ENCODE measurements around the gene TRIML2. TPM values are rescaled to one million over a fixed set of nuclear protein-coding genes. Genes with fewer than 3 reads are reported as not detected.

TRIML2 gene
- total and polyA plus RNA-seq, 4 donors = not detected

GRCh38 chr4:188130355-188130754 is 21.0 kb upstream of the TRIML2 start (continued):
- TF ChIP-seq, protein P1, sequence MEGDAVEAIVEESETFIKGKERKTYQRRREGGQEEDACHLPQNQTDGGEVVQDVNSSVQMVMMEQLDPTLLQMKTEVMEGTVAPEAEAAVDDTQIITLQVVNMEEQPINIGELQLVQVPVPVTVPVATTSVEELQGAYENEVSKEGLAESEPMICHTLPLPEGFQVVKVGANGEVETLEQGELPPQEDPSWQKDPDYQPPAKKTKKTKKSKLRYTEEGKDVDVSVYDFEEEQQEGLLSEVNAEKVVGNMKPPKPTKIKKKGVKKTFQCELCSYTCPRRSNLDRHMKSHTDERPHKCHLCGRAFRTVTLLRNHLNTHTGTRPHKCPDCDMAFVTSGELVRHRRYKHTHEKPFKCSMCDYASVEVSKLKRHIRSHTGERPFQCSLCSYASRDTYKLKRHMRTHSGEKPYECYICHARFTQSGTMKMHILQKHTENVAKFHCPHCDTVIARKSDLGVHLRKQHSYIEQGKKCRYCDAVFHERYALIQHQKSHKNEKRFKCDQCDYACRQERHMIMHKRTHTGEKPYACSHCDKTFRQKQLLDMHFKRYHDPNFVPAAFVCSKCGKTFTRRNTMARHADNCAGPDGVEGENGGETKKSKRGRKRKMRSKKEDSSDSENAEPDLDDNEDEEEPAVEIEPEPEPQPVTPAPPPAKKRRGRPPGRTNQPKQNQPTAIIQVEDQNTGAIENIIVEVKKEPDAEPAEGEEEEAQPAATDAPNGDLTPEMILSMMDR (IDR thresholded peaks at IDR 0.05; ENCODE audit: low read depth, low read length, missing input control) = no peak
- TF ChIP-seq ATF3 (IDR thresholded peaks at IDR 0.05) = no peak
- TF ChIP-seq, protein P2, sequence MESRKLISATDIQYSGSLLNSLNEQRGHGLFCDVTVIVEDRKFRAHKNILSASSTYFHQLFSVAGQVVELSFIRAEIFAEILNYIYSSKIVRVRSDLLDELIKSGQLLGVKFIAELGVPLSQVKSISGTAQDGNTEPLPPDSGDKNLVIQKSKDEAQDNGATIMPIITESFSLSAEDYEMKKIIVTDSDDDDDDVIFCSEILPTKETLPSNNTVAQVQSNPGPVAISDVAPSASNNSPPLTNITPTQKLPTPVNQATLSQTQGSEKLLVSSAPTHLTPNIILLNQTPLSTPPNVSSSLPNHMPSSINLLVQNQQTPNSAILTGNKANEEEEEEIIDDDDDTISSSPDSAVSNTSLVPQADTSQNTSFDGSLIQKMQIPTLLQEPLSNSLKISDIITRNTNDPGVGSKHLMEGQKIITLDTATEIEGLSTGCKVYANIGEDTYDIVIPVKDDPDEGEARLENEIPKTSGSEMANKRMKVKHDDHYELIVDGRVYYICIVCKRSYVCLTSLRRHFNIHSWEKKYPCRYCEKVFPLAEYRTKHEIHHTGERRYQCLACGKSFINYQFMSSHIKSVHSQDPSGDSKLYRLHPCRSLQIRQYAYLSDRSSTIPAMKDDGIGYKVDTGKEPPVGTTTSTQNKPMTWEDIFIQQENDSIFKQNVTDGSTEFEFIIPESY (IDR thresholded peaks at IDR 0.05) = no peak
- no peak for TF ChIP-seq HNF4G (IDR thresholded peaks at IDR 0.05)
- no peak for TF ChIP-seq SP1 (IDR thresholded peaks at IDR 0.05)
- TF ChIP-seq NR2F2 (IDR thresholded peaks at IDR 0.05) = no peak
- no peak for TF ChIP-seq HNF4A (conservative IDR thresholded peaks at IDR 0.05)

DNA sequence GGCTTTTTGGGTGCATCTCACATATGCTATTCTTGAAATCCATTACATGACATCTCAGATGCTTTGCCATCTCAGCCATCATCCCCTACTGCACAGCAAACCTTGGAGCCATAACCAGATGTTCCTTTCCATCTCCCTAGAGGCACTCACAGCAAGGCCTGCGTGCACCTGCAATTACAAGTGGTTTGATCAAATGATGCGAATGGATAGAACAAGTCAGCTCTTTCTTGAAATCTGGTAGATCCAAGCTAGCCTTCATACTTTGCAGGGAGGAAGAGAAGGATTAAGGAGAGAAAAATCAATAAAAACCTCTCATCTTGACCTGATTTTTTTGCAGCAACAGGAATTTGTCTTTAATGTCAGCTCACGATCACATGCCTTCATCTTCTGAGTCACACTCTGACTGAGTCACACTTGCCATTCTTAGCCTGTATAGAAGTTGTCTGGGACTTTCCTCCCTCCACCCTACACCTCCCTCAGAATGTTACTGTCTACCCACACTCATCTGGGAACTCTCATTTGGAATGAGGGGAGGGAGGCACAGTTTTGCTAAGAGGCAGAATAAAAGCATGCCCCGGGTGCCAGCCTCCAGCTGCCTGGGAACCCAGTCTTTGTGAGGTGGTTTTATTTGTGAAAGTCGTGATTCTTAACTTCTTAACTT is 17.9 kb upstream of the TRIML2 start:
- no peak overlapping the region for H3K9ac ChIP-seq (ENCODE audit: low read depth in 1 of 2, low read length in 2 of 2)

DNA sequence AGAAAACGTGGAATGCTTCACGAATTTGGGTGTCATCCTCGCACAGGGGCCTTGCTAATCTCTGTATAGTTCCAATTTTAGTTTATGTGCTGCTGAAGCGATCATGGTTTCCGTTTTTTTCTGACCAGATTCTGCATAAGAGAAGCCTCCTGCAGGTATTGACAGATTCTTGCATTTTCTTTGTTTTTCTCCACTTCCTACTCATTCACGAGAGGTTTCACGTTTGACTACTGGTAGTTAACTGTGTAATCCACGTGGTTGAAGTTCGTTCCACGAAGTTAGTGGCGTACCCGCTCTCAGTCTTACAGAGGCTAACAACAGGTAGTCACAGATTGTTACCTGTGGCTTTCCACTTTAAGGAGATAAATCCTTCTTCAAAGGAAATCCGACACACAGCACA is 12.1 kb upstream of the TRIML2 start:
- Histone ChIP-seq H3K36me3 (ENCODE audit: control insufficient read depth in 4 of 4, insufficient read depth in 3 of 4, low read depth in 1 of 4, low read length in 3 of 4) (no peaks in the 10 kb centered on the region), H3K4me3 (ENCODE audit: low read depth in 1 of 3, low read length in 3 of 3) (no peak overlapping the region), H3K9ac (ENCODE audit: low read depth in 1 of 2, low read length in 2 of 2) (no peak overlapping the region), H3K27ac (ENCODE audit: low read depth in 1 of 2, low read length in 2 of 2) (no peak overlapping the region), H3K9me3 (ENCODE audit: control insufficient read depth in 4 of 4, low read length in 3 of 4) (no peaks in the 10 kb centered on the region), H3K4me1 (ENCODE audit: control insufficient read depth in 4 of 4, insufficient read depth in 4 of 4, low read length in 3 of 4) (no peaks in the 10 kb centered on the region), H3K27me3 (ENCODE audit: control insufficient read depth in 4 of 4, insufficient read depth in 4 of 4, low read length in 3 of 4) (no peaks in the 10 kb centered on the region)
- no peak for TF ChIP-seq NR2F2 (IDR thresholded peaks at IDR 0.05)
- no peak for TF ChIP-seq ATF3 (IDR thresholded peaks at IDR 0.05)
- no peak for TF ChIP-seq REST (IDR thresholded peaks at IDR 0.05)
- TF ChIP-seq JUND (IDR thresholded peaks at IDR 0.05) = no peak
- TF ChIP-seq, protein P2 (IDR thresholded peaks at IDR 0.05) = no peak
- TF ChIP-seq HNF4G (IDR thresholded peaks at IDR 0.05) = no peak
- TF ChIP-seq FOXA1 (IDR thresholded peaks at IDR 0.05) = no peak
- no peak for TF ChIP-seq FOXA2 (IDR thresholded peaks at IDR 0.05)
- TF ChIP-seq, protein P1 (IDR thresholded peaks at IDR 0.05; ENCODE audit: low read depth, low read length, missing input control) = no peak
- TF ChIP-seq, protein P3, sequence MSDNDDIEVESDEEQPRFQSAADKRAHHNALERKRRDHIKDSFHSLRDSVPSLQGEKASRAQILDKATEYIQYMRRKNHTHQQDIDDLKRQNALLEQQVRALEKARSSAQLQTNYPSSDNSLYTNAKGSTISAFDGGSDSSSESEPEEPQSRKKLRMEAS (IDR thresholded peaks at IDR 0.05) = no peak
- no peak for TF ChIP-seq EGR1 (IDR thresholded peaks at IDR 0.05; ENCODE audit: low read depth in 2 of 2)
- no peak for TF ChIP-seq SP1 (IDR thresholded peaks at IDR 0.05)
- no peak for TF ChIP-seq TAF1 (conservative IDR thresholded peaks at IDR 0.05)
- DNase-seq (ENCODE audit: low spot score) = no peak
- 49% methylated on average over 13 of the region's 13 CpGs for WGBS

More for the DNA sequence above, 17.9 kb upstream of the TRIML2 start:
- H3K4me1 ChIP-seq (ENCODE audit: control insufficient read depth in 4 of 4, insufficient read depth in 4 of 4, low read length in 3 of 4) = no peaks in the 10 kb centered on the region
- H3K27me3 ChIP-seq (ENCODE audit: control insufficient read depth in 4 of 4, insufficient read depth in 4 of 4, low read length in 3 of 4) = no peaks in the 10 kb centered on the region
- TF ChIP-seq EGR1 (IDR thresholded peaks at IDR 0.05; ENCODE audit: low read depth in 2 of 2) (no peak), SP1 (IDR thresholded peaks at IDR 0.05) (no peak), RAD21 (IDR thresholded peaks at IDR 0.05) (no peak), RXRA (IDR thresholded peaks at IDR 0.05) (no peak)
- no peak overlapping the region for H3K4me3 ChIP-seq (ENCODE audit: low read depth in 1 of 3, low read length in 3 of 3)
- H3K36me3 ChIP-seq (ENCODE audit: control insufficient read depth in 4 of 4, insufficient read depth in 3 of 4, low read depth in 1 of 4, low read length in 3 of 4) = no peaks in the 10 kb centered on the region
- WGBS = 62% methylated on average over 5 of the region's 5 CpGs
- H3K9me3 ChIP-seq (ENCODE audit: control insufficient read depth in 4 of 4, low read length in 3 of 4) = peaks cover 0 to 3% (median 0%) of the 10 kb centered on the region in 4 donors
- no peak for DNase-seq (ENCODE audit: low spot score)
- no peak overlapping the region for H3K27ac ChIP-seq (ENCODE audit: low read depth in 1 of 2, low read length in 2 of 2)
